ENCODE results near the gene TMX2. TPM values are rescaled to one million over a fixed set of nuclear protein-coding genes. Genes with fewer than 3 reads are reported as not detected.

TMX2 gene
- total and polyA plus RNA-seq, 9 of the 15 experiments (the other 6 are each of a cell fraction or from before 2014, with no cell fraction given): 176 to 433 (median 227) TPM

GRCh38 chr11:57741132-57742086 is 29.0 kb downstream of the TMX2 start, which contains the start of gene SELENOH (continued):
- TF ChIP-seq DEAF1 (CRISPR knock-in tag; IDR thresholded peaks at IDR 0.05): peak; percentile 28; the same call in 1 of the 2 replicates
- no peak for TF ChIP-seq GTF2A2 (tag; IDR thresholded peaks at IDR 0.05)
- TF ChIP-seq ETV1 (tag; conservative IDR thresholded peaks at IDR 0.05; ENCODE audit: low read depth): peak; percentile 90
- no peak for TF ChIP-seq SRSF7 (optimal IDR thresholded peaks at IDR 0.05; ENCODE audit: low read depth, low read length)
- no peak for TF ChIP-seq CREB5 (CRISPR knock-in tag; IDR thresholded peaks at IDR 0.05)
- TF ChIP-seq SNIP1 (IDR thresholded peaks at IDR 0.05; ENCODE audit: low read depth): no peak
- TF ChIP-seq ZNF609 (CRISPR knock-in tag; IDR thresholded peaks at IDR 0.05; ENCODE audit: borderline replicate concordance): no peak
- no peak for TF ChIP-seq ZNF584 (CRISPR knock-in tag; IDR thresholded peaks at IDR 0.05; ENCODE audit: low read depth)
- TF ChIP-seq GATAD2A (IDR thresholded peaks at IDR 0.05): peak; percentile 16; the same call in 1 of the 2 replicates
- TF ChIP-seq STAT6 (CRISPR knock-in tag; IDR thresholded peaks at IDR 0.05): no peak
- no peak for TF ChIP-seq ZNF274 (IDR thresholded peaks at IDR 0.05; ENCODE audit: borderline replicate concordance, low read depth, low read length)
- peak; percentile 54; the same call in 1 of the 2 replicates for TF ChIP-seq ZBTB43 (CRISPR knock-in tag; IDR thresholded peaks at IDR 0.05)
